ENCODE results near the gene SDK2. TPM values are rescaled to one million over a fixed set of nuclear protein-coding genes. Genes with fewer than 3 reads are reported as not detected.
A peak's percentile ranks its signal among the peaks of the same experiment; 100 is the strongest.

Gene SDK2
- total and polyA plus RNA-seq, 9 of the 15 experiments (the other 6 are each of a cell fraction or from before 2014, with no cell fraction given): 0.04 TPM; not detected in 8

- TF ChIP-seq RBM15 (IDR thresholded peaks at IDR 0.05; ENCODE audit: insufficient read depth, low read length) (no peak), ZNF280A (IDR thresholded peaks at IDR 0.05; ENCODE audit: low read depth, partially characterized antibody) (no peak), PKNOX1 (IDR thresholded peaks at IDR 0.05) (no peak), FIP1L1 (IDR thresholded peaks at IDR 0.05; ENCODE audit: low read depth, low read length, poor library complexity, severe bottlenecking) (no peak)
Observed at GRCh38 chr17:73348829-73349095, 295.5 kb downstream of the SDK2 start (continued).

GRCh38 chr17:73348018-73348828, 296.0 kb downstream of the SDK2 start:
- DNase-seq (ENCODE audit: extremely low read depth in 1 of 4, low spot score in 3 of 4) (no peak), ATAC-seq (peak; percentile 10; the same call in 1 of the 3 replicates), FAIRE-seq (no peak)
- Histone ChIP-seq H3K4me1 (replicated peaks in 1 of 2; ENCODE audit: control insufficient read depth in 2 of 2, insufficient read depth in 2 of 2, low read length in 2 of 2) (peaks cover 0 to 11% of the 10 kb centered on the region in 2 experiments; a peak in 2 of 5 replicates), H3K36me3 (ENCODE audit: control insufficient read depth, insufficient read depth, low read length) (no peaks in the 10 kb centered on the region), H3K27me3 (ENCODE audit: control insufficient read depth in 2 of 2, insufficient read depth in 2 of 2, low read length in 2 of 2) (peaks cover 30 to 79% of the 10 kb centered on the region in 2 experiments; a peak in 4 of 5 replicates), H4K20me1 (replicated peaks; ENCODE audit: control insufficient read depth, insufficient read depth, low read length) (no peaks in the 10 kb centered on the region), H3K9me3 (replicated peaks; ENCODE audit: control insufficient read depth, insufficient read depth, low read depth, low read length) (no peaks in the 10 kb centered on the region), H3K4me2 (ENCODE audit: insufficient read depth, low read length) (no peak overlapping the region), H3K4me3 (no peak overlapping the region), H3K27ac (ENCODE audit: extremely low read depth, low read depth, low read length) (no peak overlapping the region), H3K9ac (ENCODE audit: insufficient read depth in 1 of 2, low read depth in 2 of 2, low read length in 2 of 2) (no peak overlapping the region), H3K9me1 (ENCODE audit: control insufficient read depth, insufficient read depth, low read length) (no peaks in the 10 kb centered on the region), H3K79me2 (ENCODE audit: control insufficient read depth, insufficient read depth, low read length) (no peaks in the 10 kb centered on the region), H2AFZ (ENCODE audit: low read depth, low read length) (no peak overlapping the region)
- no TSS peak for BruUV-seq (replicated peaks)
- intact Hi-C loops (cut with micrococcal nuclease): no loop called here
- CTCF ChIA-PET (ENCODE audit: low intra/inter-chr PET ratio): no interaction called here
- WGBS (ENCODE audit: insufficient coverage, low coverage, missing lambda C conversion rate): 6% methylated on average over 19 of the region's 19 CpGs
- TF ChIP-seq TAF1 (IDR thresholded peaks at IDR 0.05; ENCODE audit: control insufficient read depth, extremely low read depth, insufficient read depth, low read length, severe bottlenecking) (no peak), CTCF (IDR thresholded peaks at IDR 0.05 in 2 of 3, conservative IDR thresholded peaks at IDR 0.05 in 1 of 3; ENCODE audit: insufficient read depth in 2 of 3, low read depth in 1 of 3, low read length in 3 of 3) (0 out of 6 replicates have a peak, but pooled peaks of 1 of the 3 experiments have one; percentile 19)
- POLR2A ChIA-PET: interaction anchor here (1.1 kb wide), 1 partner anchor 37 kb away, joined by 4 read pairs; no protein-coding TSS in a partner anchor
- in situ Hi-C loops (cut with MboI): no loop called here

Data from K562 (cell line).